GM19099 (cell line): ENCODE data around the gene SPEM3.

Source experiments
- POLR2A ChIP-seq: IDR thresholded peaks from 3 replicates; pipeline ENCODE4 v1.6.1; 2011; ENCODE audit warnings: low read depth; ENCODE audit not compliant: insufficient read length; ENCODE audit errors: extremely low read depth

The SPEM3 gene

DNA sequence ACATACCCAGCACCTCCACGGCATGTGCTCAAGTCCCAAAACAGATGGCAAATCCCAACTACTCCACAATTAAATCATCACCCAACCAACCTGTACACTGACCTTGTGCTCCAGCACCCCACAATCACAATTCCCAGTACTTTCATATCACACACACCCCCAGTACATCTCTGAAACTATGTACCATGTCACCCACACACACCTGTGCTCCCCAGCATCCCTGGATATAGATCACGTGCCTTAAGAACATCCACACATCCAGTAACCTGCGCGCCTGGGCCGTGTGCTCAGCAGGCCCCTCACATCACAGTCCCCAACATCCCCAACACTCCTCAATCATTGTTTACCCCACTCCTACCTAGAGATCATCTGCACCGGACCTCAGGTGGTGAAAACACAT lies 18.9 kb upstream of the SPEM3 start:
- TF ChIP-seq POLR2A: no peak

DNA sequence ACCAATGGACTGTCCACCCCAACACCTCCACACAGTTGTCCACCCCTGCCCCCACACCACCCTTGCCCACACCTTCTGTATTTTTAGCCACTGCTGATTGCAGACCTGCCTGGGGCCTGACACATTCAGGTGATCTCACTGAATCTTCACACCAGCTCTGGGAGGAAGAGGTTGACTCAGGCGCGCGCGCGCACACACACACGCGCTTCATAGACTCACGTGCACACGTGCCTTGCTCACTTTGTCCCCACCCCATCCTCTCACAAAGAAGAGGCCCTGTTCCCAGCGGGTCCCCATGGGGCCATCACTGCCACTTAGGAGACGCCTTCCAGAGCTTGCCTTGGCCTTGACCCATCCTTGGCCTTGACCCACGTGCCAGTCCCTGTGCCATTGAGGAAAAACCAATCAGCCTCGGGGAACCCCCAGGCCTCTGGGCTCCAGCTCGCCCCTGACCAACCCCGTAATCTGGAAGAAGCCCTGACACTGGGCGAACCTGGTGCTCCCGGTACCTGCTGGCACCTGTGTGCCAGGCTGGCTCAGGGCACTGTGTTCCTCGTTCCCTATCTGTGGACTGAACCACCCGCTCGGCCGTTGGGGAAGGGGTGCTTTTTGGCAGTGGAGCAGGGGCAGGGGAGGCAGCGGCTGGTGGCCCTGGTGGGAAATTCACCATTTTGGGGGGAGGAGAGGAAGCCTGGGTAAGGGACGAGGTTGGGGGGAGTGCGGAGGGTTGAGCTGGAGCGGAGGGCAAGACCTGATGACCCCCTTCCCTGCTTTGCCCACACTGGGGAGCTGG lies 17.8 kb upstream of the SPEM3 start:
- no peak for TF ChIP-seq POLR2A

DNA sequence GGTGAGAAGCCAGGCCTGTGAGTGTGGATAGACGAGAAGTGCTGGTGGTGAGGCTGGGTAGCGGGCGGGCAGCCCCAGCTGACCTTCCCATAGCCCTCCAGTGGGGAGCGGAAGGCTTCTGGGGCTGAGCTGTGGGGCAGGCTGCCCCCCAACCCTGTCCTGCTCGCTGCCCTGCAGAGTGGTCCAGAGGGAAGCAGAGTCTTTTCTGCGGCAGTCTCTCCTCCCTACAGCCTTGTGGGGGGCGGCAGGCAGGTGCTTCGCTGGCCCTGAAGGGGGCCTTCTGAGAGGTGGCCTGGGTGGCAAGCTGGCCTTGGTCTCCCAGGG lies 17.3 kb upstream of the SPEM3 start:
- no peak for TF ChIP-seq POLR2A

DNA sequence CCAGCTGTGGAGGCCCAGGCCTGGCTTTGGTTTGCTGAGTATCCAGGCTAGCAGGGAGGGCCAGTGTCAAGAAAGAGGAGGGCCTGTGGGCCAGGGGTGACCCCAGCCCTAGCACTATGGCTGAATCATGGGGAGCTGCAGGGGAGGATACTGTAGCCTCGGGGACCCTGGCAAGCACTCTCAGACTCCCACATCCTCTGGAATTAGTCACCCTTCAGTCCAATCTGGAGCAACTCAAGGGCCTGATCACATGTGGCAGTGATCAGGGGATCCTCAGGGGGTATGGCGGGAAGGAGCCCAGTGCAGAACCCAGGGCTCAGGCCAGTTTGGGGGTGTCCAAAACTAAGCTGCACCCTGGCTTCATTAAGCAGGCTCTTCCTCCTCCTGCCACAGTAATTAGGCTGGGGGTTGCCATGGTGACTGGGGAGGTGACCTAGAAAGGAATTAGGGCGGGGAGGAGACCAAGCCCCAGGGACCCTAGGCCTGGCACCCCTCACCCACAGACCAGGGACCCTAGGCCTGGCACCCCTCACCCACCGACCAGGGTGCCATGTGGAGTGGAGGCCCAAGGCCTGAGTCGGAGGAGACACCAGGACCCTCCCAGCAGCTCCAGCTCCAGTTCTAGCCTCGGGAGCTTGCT lies 15.2 kb upstream of the SPEM3 start:
- no peak for TF ChIP-seq POLR2A

DNA sequence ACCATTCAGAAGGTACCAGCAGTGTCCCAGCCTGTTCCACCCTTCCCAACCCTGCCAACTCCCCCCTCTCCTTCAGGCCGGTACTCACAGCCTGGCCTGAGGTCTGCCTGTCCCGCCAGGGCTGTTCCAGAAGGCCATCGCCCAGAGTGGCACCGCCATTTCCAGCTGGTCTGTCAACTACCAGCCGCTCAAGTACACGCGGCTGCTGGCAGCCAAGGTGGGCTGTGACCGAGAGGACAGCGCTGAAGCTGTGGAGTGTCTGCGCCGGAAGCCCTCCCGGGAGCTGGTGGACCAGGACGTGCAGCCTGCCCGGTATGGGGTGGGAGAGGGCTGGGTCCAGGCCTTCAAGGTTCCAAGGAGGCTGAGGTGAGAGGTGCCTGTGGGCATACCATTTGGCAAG lies 13.8 kb upstream of the SPEM3 start:
- no peak for TF ChIP-seq POLR2A

DNA sequence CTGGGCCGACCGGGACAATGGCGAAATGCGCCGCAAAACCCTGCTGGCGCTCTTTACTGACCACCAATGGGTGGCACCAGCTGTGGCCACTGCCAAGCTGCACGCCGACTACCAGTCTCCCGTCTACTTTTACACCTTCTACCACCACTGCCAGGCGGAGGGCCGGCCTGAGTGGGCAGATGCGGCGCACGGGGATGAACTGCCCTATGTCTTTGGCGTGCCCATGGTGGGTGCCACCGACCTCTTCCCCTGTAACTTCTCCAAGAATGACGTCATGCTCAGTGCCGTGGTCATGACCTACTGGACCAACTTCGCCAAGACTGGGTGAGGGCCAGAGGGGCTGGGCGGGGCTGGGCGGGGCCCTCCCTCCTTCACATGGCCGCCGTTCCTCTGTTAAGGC lies 12.9 kb upstream of the SPEM3 start:
- no peak for TF ChIP-seq POLR2A

DNA sequence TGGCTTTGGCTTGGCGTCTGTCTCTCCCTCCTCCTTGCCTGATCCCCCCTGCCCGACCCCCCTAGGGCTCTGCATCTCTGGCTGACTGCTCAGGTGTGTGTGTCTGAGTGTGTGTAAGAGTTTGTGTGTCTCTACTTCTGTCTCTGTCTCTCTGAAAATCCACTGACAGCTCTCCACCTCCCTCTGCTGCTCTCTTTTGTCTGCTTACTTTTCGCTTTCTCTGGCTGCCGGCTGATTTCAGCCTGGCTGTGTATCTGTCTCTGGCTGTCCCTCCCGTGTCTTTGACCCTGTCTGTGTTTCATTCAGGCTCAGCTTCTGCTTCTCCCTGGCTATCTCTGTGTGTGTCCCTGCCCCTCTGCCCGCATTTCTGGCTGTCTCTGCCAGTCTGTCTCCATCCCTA lies 12.3 kb upstream of the SPEM3 start:
- TF ChIP-seq POLR2A: no peak

DNA sequence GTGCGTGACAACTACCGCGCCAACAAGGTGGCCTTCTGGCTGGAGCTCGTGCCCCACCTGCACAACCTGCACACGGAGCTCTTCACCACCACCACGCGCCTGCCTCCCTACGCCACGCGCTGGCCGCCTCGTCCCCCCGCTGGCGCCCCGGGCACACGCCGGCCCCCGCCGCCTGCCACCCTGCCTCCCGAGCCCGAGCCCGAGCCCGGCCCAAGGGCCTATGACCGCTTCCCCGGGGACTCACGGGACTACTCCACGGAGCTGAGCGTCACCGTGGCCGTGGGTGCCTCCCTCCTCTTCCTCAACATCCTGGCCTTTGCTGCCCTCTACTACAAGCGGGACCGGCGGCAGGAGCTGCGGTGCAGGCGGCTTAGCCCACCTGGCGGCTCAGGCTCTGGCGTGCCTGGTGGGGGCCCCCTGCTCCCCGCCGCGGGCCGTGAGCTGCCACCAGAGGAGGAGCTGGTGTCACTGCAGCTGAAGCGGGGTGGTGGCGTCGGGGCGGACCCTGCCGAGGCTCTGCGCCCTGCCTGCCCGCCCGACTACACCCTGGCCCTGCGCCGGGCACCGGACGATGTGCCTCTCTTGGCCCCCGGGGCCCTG lies 11.5 kb upstream of the SPEM3 start:
- TF ChIP-seq POLR2A: no peak

DNA sequence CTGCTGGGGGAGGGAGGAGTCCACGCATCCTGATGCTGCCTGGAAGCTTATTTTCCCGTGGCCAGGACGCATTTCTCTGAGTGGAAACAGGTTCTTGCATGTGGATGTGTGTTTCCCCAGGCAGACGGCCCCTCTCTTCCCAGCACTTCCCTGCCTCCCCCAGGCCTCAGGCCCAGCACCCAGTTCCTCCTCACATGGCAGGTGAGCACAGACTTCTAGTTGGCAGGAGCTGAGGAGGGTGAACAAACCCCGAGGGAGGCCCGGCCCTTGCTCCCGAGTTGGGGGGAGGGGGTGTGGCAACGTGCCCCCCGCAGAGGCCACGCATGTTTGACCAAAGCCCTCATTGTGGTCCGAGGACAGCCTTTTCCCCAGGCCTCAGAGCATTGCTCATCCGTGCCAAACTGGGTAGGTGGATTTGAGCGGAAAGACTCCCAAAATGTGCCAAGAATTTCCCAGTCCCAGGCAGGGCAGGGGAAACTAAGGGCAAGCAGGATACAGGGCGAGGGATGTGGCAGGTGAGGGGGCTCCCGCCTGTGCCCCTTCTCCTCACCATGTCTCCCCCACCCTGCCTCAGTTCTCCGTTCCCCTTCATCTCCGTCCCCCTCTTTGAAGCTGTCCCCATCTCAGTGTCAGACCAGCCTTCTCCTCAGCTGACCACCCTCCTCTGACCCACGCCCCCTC lies 10.0 kb upstream of the SPEM3 start:
- TF ChIP-seq POLR2A: no peak

DNA sequence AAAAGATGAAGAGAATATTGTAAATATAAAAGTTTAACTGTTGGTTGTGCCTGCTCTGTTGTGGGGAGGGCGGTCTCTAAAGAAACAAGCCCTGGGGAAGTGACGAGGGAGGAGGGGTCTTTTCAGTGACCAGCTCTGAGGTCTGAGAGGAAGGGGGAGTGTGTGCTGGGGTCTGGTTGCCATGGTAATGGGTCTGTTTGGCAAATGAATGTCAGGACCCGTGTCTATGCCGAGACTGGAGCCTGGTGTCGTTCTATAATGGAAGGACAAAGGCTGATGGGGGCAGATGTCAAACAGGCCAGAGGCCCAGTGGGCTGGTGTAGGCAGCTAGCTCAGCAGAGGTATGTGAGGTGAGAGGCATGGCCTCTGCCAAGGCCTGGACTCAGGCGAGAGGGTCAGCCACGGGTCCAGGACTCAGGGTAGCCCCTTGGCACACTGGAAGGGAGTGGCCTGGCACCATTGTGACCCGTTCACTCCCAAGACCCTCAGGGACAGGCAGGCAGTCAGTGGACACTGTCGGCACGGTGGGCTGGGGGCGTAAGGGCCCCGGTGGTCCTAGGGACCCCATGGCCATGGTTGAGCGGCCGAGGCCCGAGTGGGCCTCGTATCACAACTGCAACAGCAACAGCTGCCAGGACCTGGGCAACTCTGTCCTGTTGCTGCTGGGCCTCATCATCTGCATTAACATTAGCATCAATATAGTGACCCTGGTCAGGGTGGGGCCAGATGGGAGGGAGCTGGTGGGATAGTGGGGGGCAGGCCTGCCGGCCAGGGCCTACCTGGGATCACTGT lies 8.6 kb upstream of the SPEM3 start, which contains the start of gene SPEM1:
Gene SPEM1 (plus strand): TSS at position 506 of the 792 bp plus-strand sequence. CDS start 61 bp downstream, at position 567.
- TF ChIP-seq POLR2A: no peak

DNA sequence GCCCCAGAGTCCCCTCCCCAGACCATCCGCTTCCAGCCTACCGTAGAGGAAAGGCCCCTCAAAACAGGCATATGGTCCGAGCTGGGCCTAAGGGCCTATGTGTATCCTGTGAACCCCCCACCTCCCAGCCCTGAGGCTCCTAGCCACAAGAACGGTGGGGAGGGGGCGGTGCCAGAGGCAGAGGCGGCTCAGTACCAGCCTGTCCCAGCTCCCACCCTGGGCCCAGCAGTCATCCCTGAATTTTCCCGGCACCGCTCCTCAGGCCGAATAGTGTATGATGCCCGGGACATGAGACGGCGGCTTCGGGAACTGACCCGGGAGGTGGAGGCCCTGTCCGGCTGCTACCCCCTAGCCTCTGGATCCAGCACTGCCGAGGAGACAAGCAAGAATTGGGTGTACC lies 7.5 kb upstream of the SPEM3 start:
- no peak for TF ChIP-seq POLR2A

DNA sequence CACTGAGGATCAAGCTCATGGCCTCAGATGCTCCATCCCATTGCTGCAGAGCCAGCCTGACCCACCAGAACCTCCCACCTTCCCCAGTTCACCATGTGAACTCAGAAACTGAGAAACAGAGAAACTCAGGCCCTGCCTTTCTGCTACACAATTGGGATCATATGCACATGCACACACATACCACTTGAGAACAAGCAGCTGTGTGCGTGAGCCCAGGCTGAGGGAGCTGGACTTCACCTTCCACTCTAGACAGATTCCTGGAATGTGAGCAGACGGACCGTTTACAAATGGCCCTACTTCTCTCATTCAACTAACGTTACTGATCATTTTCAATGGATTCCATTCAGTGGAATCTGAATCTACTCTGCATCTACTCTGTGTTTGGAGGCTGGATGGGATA lies 5.0 kb upstream of the SPEM3 start:
- no peak for TF ChIP-seq POLR2A

DNA sequence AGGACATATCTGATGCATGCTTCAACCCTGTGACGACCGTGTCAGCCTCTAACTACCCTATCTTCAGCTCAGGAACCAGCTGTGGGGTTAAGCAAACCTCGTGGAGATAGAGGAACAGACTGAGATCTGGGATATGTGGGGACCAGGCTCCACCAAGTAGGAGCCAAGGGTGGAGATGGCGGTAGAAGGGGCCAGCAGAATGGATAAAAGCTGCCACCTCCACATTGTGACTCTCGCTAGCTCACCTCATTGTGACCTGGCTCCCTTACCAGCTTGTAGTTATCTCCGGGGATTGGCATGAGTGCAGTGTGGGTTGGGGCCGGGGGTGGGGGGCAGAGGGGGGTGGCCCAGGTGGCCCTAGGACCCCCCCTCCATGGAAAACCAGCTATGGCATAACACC lies 3.3 kb upstream of the SPEM3 start, which contains the start of gene SPEM2:
Gene SPEM2 (plus strand): TSS at position 301 of the 400 bp plus-strand sequence. CDS start 73 bp downstream, at position 374.
- TF ChIP-seq POLR2A: no peak

DNA sequence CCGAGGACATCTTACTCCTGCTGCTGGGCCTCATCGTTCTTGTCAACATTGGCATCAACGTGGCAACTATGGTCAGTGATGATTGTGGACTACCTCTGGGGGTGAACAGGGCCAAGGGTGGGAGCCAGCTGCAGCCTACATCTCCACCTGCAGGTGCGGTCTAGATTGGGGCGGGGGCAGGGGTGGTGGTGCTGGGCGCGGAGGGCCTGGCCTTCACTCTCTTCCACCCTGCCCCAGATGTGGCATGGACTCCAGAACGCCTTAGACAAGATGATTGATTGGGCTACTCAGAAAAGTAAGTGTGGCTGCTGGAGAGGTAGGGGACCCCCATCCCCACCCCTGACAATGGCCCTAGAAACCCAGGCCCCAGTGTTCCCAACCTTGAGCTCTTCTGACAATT lies 2.9 kb upstream of the SPEM3 start:
- no peak for TF ChIP-seq POLR2A

DNA sequence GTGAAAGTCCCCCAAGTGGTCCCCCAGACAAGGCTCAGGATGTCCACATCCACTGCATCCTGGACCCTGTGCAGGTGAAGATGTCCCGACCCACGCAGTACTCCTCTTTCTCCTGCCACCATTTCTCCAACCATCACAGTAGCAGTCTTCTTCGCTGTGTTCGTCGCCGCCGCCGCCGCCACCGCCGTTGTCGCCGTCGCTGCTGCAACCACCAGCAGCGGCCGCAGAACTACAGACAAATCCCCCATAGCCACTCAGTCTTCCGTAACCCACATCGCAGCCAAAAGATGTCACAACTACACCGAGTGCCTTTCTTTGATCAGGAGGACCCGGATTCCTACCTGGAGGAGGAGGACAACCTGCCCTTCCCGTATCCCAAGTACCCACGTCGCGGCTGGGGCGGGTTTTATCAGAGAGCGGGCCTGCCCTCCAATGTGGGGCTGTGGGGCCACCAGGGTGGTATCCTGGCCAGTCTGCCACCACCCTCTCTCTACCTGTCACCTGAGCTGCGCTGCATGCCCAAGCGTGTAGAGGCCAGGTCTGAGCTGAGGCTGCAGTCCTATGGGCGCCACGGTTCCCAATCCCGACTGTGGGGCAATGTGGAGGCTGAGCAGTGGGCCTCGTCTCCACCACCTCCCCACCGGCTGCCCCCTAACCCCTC lies 2.3 kb upstream of the SPEM3 start:
- TF ChIP-seq POLR2A: no peak

DNA sequence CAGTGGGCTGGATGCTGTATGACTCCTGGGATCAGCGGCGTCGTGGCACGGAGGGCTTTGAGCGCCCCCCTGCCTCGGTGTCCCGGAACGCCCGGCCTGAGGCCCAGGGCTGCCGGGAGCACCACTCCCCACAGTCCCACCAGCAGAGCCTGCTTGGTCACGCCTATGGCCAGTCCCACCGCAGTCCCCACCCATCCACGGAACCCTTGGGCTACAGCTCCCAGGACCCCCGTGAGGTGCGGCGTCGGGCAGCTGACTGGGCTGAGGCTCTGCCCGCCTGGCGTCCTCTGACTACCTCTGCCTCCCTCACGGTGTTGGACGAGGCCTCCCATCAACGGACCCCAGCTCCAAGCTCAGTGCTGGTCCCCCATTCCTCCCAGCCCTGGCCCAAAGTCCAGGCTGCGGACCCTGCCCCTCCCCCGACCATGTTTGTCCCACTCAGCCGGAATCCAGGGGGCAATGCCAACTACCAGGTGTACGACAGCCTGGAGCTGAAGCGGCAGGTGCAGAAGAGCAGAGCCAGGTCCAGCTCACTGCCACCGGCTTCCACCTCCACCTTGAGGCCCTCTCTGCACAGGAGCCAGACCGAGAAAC lies 1.7 kb upstream of the SPEM3 start:
- TF ChIP-seq POLR2A: no peak
